A549 (cell line): ENCODE data around the gene KDR. TPM values are rescaled to one million over a fixed set of nuclear protein-coding genes. Genes with fewer than 3 reads are reported as not detected.

Source experiments
- ATAC-seq, 2 experiments: fragments of 200-7000 bp in 1 of 2; fragments of >200 bp in 1 of 2; cut with Nextera tagmentation in 1 of 2; cut with Tn5 transposase in 1 of 2; 3 replicates each; pipeline versions ENCODE4 v1.8.0 to v1.9.1; 2018 to 2020; ENCODE audit warnings: mild to moderate bottlenecking in 1 of 2, moderate library complexity in 1 of 2
- CTCF ChIA-PET: fragments of 300-600 bp; sonication (Branson Sonifier 250); formaldehyde crosslinking; extraction: SDS; loops from one replicate; lab custom pipeline; 2021; ENCODE audit warnings: antibody characterized with exemption, inconsistent platforms; lab: Yijun Ruan, JAX
- POLR2A ChIA-PET: fragments of 350-600 bp; formaldehyde crosslinking; extraction: SDS; loops from one replicate; lab custom pipeline; 2021; ENCODE audit warnings: antibody characterized with exemption, inconsistent platforms; lab: Yijun Ruan, JAX
- DNase-seq, 2 experiments: peaks; one replicate each; pipeline versions ENCODE4 v3.0.0 to v3.0.0-alpha.2; 2011 to 2016; ENCODE audit warnings: low read depth in 1 of 2, low spot score in 1 of 2
- FAIRE-seq: peaks from 2 replicates; lab custom pipeline; 2011; peaks lifted over from hg19 to GRCh38; lab: Jason Lieb, UNC
- H3K27ac ChIP-seq, 2 experiments: fragments of >200 bp; sonication (Bioruptor Twin); formaldehyde crosslinking; 3 replicates each; pipeline ENCODE4 v1.5.1; 2016 to 2017
- H3K4me1 ChIP-seq: fragments of >200 bp; sonication (Bioruptor Twin); formaldehyde crosslinking; 3 replicates; pipeline ENCODE4 v1.6.1; 2016
- H3K4me2 ChIP-seq: fragments of >200 bp; sonication (Bioruptor Twin); formaldehyde crosslinking; 3 replicates; pipeline ENCODE4 v1.6.1; 2016
- H3K4me3 ChIP-seq: fragments of >200 bp; sonication (Bioruptor Twin); formaldehyde crosslinking; 3 replicates; pipeline ENCODE4 v1.5.1; 2016
- H3K9me3 ChIP-seq: fragments of >200 bp; sonication (Bioruptor Twin); formaldehyde crosslinking; 3 replicates; pipeline ENCODE4 v1.6.1; 2016
- EHF ChIP-seq: fragments of 250-450 bp; sonication (Bioruptor Pico); IDR thresholded peaks from 2 replicates; pipeline ENCODE4 v1.5.0; 2020; ENCODE audit warnings: mild to moderate bottlenecking
- ESRRA ChIP-seq: fragments of 150-350 bp; IDR thresholded peaks from 2 replicates; pipeline ENCODE4 v1.6.1; 2014; ENCODE audit warnings: mild to moderate bottlenecking, low read length, borderline replicate concordance
- FOXS1 ChIP-seq: fragments of 250-450 bp; sonication (Bioruptor Pico); IDR thresholded peaks from 2 replicates; pipeline ENCODE4 v1.5.0; 2020; ENCODE audit warnings: mild to moderate bottlenecking, moderate library complexity
- HOXA7 ChIP-seq: fragments of 250-450 bp; sonication (Bioruptor Pico); IDR thresholded peaks from 2 replicates; pipeline ENCODE4 v1.5.0; 2020; ENCODE audit warnings: mild to moderate bottlenecking, moderate library complexity
- HOXB5 ChIP-seq: fragments of 250-450 bp; sonication (Bioruptor Pico); IDR thresholded peaks from 2 replicates; pipeline ENCODE4 v1.5.0; 2020; ENCODE audit warnings: mild to moderate bottlenecking, moderate library complexity
- JUN ChIP-seq, 2 experiments: fragments of >200 bp; sonication (Bioruptor Twin); formaldehyde crosslinking; IDR thresholded peaks; 2 replicates in 1 of 2; 3 replicates in 1 of 2; pipeline ENCODE4 v1.6.1; 2016 to 2017
- MYC ChIP-seq: IDR thresholded peaks from 2 replicates; pipeline ENCODE4 v1.6.1; 2012; ENCODE audit warnings: mild to moderate bottlenecking, inconsistent platforms, low read length, improper control_type of control experiment, borderline replicate concordance
- NFE2L2 ChIP-seq: fragments of 150-350 bp; conservative IDR thresholded peaks from 2 replicates; pipeline ENCODE4 v1.6.1; 2014; ENCODE audit warnings: low read length
- PHF8 ChIP-seq: fragments of 200-600 bp; sonication (generic); IDR thresholded peaks from 2 replicates; pipeline ENCODE4 v1.6.1; 2016; ENCODE audit warnings: low read depth, mild to moderate bottlenecking, antibody characterized with exemption, moderate library complexity, borderline replicate concordance
- RARB ChIP-seq: fragments of 250-450 bp; sonication (Bioruptor Pico); IDR thresholded peaks from 2 replicates; pipeline ENCODE4 v1.8.0; 2021; ENCODE audit warnings: mild to moderate bottlenecking, moderate library complexity
- TFCP2L1 ChIP-seq: fragments of 250-450 bp; sonication (Bioruptor Pico); IDR thresholded peaks from 2 replicates; pipeline ENCODE4 v1.5.0; 2021; ENCODE audit warnings: mild to moderate bottlenecking
- ZFP36 ChIP-seq: fragments of 450-650 bp; IDR thresholded peaks from 2 replicates; pipeline ENCODE4 v1.6.1; 2014; ENCODE audit warnings: borderline replicate concordance; ENCODE audit not compliant: partially characterized antibody
- WGBS: methylation state at CpG from one replicate; pipeline ENCODE4 v1.1.6; 2017; ENCODE audit errors: missing lambda C conversion rate; 5-methylcytosine and 5-hydroxymethylcytosine counted together
- polyA plus RNA-seq, 4 experiments: library from polyadenylated mRNA; depleted of rRNA in 3 of 4; stranded (reverse); fragments of >200 nt; fragmentation: RNase III in 1 of 4; extraction: RNeasy Plus Mini Kit Qiagen cat#74134 plus additional on column Dnase treatment in 1 of 4; gene quantifications; 2 replicates in 3 of 4; 3 replicates in 1 of 4; pipeline ENCODE4 v1.2.3, GENCODE V29; 2011 to 2017
- TF ChIP-seq, protein P1 (sequence below): fragments of 450-650 bp; IDR thresholded peaks from 2 replicates; pipeline ENCODE4 v1.6.1; 2014; ENCODE audit warnings: antibody characterized with exemption
- TF ChIP-seq, protein P2 (sequence below): fragments of >200 bp; sonication (Bioruptor Twin); formaldehyde crosslinking; IDR thresholded peaks from 3 replicates; pipeline ENCODE4 v1.5.1; 2016
- TF ChIP-seq, protein P3 (sequence below): IDR thresholded peaks from 2 replicates; pipeline ENCODE4 v1.6.1; 2012; ENCODE audit warnings: low read depth, borderline replicate concordance
- TF ChIP-seq, protein P4 (sequence below): fragments of 250-450 bp; sonication (Bioruptor Pico); IDR thresholded peaks from 2 replicates; pipeline ENCODE4 v1.5.0; 2020; ENCODE audit warnings: low read depth, mild to moderate bottlenecking, moderate library complexity
- TF ChIP-seq, protein P5 (sequence below): IDR thresholded peaks from 2 replicates; pipeline ENCODE4 v1.6.1; 2012
- TF ChIP-seq, protein P6 (sequence below): fragments of >200 bp; sonication (Bioruptor Twin); formaldehyde crosslinking; IDR thresholded peaks from 2 replicates; pipeline ENCODE4 v1.6.1; 2016
- TF ChIP-seq, protein P7 (sequence below): fragments of >200 bp; sonication (Bioruptor Twin); formaldehyde crosslinking; IDR thresholded peaks from 3 replicates; pipeline ENCODE4 v1.6.1; 2016

Gene KDR
- polyA plus RNA-seq, 2 of the 4 experiments (the other 2 are of a cell fraction): not detected

DNA sequence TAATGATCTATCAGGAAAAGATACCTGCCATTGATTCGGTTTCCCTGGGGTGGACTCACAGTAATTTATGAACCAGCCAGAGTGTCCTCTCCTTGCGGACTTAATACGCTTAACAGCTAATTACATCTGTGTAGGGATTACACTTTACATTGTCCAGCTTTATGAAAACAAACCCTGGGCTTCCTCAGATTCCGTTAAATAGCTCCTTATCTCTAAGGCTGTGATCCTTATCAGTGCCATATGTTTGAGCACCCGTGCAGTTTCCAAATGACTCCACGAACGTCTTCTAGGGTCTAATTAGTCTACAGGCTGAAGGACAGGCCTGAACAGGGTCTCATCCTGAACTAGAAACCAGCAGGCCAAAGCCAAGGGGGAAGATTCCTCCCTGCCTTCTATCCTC is 56.9 kb downstream of the KDR start (continued):
- TF ChIP-seq EHF (CRISPR knock-in tag) (no peak), PHF8 (no peak), RARB (CRISPR knock-in tag) (no peak)
- TF ChIP-seq, protein P1, sequence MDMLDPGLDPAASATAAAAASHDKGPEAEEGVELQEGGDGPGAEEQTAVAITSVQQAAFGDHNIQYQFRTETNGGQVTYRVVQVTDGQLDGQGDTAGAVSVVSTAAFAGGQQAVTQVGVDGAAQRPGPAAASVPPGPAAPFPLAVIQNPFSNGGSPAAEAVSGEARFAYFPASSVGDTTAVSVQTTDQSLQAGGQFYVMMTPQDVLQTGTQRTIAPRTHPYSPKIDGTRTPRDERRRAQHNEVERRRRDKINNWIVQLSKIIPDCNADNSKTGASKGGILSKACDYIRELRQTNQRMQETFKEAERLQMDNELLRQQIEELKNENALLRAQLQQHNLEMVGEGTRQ: no peak
- TF ChIP-seq, protein P2, sequence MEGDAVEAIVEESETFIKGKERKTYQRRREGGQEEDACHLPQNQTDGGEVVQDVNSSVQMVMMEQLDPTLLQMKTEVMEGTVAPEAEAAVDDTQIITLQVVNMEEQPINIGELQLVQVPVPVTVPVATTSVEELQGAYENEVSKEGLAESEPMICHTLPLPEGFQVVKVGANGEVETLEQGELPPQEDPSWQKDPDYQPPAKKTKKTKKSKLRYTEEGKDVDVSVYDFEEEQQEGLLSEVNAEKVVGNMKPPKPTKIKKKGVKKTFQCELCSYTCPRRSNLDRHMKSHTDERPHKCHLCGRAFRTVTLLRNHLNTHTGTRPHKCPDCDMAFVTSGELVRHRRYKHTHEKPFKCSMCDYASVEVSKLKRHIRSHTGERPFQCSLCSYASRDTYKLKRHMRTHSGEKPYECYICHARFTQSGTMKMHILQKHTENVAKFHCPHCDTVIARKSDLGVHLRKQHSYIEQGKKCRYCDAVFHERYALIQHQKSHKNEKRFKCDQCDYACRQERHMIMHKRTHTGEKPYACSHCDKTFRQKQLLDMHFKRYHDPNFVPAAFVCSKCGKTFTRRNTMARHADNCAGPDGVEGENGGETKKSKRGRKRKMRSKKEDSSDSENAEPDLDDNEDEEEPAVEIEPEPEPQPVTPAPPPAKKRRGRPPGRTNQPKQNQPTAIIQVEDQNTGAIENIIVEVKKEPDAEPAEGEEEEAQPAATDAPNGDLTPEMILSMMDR: no peak

DNA sequence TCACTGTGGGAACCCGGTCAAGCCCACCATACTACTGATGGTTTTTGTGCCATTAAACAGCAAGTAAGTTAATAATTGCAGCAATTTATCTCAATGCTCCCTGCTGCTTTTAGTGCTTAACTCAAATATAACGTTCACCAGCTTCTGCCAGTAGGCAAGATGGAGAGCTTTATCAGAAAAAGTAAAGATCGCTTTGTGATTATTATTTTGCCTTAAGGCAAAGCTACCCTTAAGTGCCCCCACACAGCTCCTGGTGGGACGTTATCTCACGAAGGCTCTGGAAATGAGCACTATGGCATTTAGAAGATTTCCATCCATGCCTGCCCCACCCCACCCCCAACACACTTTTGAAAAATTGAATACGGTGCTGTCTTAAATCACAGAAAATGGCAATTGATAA is 59.4 kb downstream of the KDR start:
- H3K4me2 ChIP-seq: no peak overlapping the region
- no peaks in the 10 kb centered on the region for H3K9me3 ChIP-seq
- ChIA-PET POLR2A (no interaction called here), CTCF (no interaction called here)
- H3K4me1 ChIP-seq: no peaks in the 10 kb centered on the region
- TF ChIP-seq, protein P3, sequence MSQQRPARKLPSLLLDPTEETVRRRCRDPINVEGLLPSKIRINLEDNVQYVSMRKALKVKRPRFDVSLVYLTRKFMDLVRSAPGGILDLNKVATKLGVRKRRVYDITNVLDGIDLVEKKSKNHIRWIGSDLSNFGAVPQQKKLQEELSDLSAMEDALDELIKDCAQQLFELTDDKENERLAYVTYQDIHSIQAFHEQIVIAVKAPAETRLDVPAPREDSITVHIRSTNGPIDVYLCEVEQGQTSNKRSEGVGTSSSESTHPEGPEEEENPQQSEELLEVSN: no peak
- TF ChIP-seq ZFP36: no peak
- TF ChIP-seq, protein P4, sequence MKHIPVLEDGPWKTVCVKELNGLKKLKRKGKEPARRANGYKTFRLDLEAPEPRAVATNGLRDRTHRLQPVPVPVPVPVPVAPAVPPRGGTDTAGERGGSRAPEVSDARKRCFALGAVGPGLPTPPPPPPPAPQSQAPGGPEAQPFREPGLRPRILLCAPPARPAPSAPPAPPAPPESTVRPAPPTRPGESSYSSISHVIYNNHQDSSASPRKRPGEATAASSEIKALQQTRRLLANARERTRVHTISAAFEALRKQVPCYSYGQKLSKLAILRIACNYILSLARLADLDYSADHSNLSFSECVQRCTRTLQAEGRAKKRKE: no peak
- no peak for TF ChIP-seq JUN (IDR thresholded peaks at IDR 0.05)
- TF ChIP-seq PHF8: no peak
- TF ChIP-seq, protein P1: no peak
- TF ChIP-seq NFE2L2: no peak
- TF ChIP-seq MYC: no peak
- TF ChIP-seq, protein P5, sequence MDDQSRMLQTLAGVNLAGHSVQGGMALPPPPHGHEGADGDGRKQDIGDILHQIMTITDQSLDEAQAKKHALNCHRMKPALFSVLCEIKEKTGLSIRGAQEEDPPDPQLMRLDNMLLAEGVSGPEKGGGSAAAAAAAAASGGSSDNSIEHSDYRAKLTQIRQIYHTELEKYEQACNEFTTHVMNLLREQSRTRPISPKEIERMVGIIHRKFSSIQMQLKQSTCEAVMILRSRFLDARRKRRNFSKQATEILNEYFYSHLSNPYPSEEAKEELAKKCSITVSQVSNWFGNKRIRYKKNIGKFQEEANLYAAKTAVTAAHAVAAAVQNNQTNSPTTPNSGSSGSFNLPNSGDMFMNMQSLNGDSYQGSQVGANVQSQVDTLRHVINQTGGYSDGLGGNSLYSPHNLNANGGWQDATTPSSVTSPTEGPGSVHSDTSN: no peak
- no peak for TF ChIP-seq HOXA7 (CRISPR knock-in tag)
- TF ChIP-seq HOXB5 (CRISPR knock-in tag): no peak
- TF ChIP-seq TFCP2L1 (CRISPR knock-in tag): no peak
- TF ChIP-seq, protein P6, sequence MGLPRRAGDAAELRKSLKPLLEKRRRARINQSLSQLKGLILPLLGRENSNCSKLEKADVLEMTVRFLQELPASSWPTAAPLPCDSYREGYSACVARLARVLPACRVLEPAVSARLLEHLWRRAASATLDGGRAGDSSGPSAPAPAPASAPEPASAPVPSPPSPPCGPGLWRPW: no peak
- TF ChIP-seq FOXS1 (CRISPR knock-in tag): no peak
- TF ChIP-seq, protein P2: no peak
- TF ChIP-seq, protein P7, sequence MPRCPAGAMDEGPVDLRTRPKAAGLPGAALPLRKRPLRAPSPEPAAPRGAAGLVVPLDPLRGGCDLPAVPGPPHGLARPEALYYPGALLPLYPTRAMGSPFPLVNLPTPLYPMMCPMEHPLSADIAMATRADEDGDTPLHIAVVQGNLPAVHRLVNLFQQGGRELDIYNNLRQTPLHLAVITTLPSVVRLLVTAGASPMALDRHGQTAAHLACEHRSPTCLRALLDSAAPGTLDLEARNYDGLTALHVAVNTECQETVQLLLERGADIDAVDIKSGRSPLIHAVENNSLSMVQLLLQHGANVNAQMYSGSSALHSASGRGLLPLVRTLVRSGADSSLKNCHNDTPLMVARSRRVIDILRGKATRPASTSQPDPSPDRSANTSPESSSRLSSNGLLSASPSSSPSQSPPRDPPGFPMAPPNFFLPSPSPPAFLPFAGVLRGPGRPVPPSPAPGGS: no peak
- TF ChIP-seq ESRRA: no peak
- no peak for DNase-seq
- no peak for FAIRE-seq
- no peak overlapping the region for H3K27ac ChIP-seq
- WGBS: 33% methylated on average over 6 of the region's 6 CpGs
- no peak overlapping the region for H3K4me3 ChIP-seq
- no peak for ATAC-seq
